ENCODE results near the gene VAPB. TPM values are rescaled to one million over a fixed set of nuclear protein-coding genes. Genes with fewer than 3 reads are reported as not detected.

The VAPB gene
- total RNA-seq, 2 donors from 2014 or later, result 57.4 to 63.5 TPM

- TF ChIP-seq CTCF (IDR thresholded peaks at IDR 0.05), result no peak
Measured at GRCh38 chr20:58416835-58417234, 27.8 kb downstream of the VAPB start.

GRCh38 chr20:58417438-58417837 is 28.4 kb downstream of the VAPB start:
- Histone ChIP-seq H3K4me3 (no peak overlapping the region), H3K27me3 (no peaks in the 10 kb centered on the region), H3K4me1 (no peaks in the 10 kb centered on the region), H3K9ac (ENCODE audit: low read depth in 2 of 2, low read length in 2 of 2) (no peak overlapping the region), H3K36me3 (no peaks in the 10 kb centered on the region), H3K27ac (peak overlapping the region; percentile 21), H3K9me3 (no peaks in the 10 kb centered on the region)
- DNase-seq, result no peak
- intact Hi-C loops (cut with DNase I), result no loop called here
- no peak for TF ChIP-seq CTCF (IDR thresholded peaks at IDR 0.05)

More at GRCh38 chr20:58416835-58417234, 27.8 kb downstream of the VAPB start:
- no peaks in the 10 kb centered on the region for H3K27me3 ChIP-seq
- no peaks in the 10 kb centered on the region for H3K4me1 ChIP-seq
- no peaks in the 10 kb centered on the region for H3K9me3 ChIP-seq
- intact Hi-C loops (cut with DNase I), result no loop called here
- no peak for DNase-seq
- no peak overlapping the region for H3K4me3 ChIP-seq
- H3K9ac ChIP-seq (ENCODE audit: low read depth in 2 of 2, low read length in 2 of 2), result no peak overlapping the region
- H3K27ac ChIP-seq, result peak overlapping the region; percentile 21
- H3K36me3 ChIP-seq, result no peaks in the 10 kb centered on the region

- H3K4me1 ChIP-seq, result no peaks in the 10 kb centered on the region
- intact Hi-C loops (cut with DNase I), result no loop called here
- no peak overlapping the region for H3K27ac ChIP-seq
- no peak overlapping the region for H3K4me3 ChIP-seq
- no peaks in the 10 kb centered on the region for H3K36me3 ChIP-seq
- H3K27me3 ChIP-seq, result no peaks in the 10 kb centered on the region
- no peak for DNase-seq
- no peaks in the 10 kb centered on the region for H3K9me3 ChIP-seq
- H3K9ac ChIP-seq (ENCODE audit: low read depth in 2 of 2, low read length in 2 of 2), result no peak overlapping the region
- no peak for TF ChIP-seq CTCF (IDR thresholded peaks at IDR 0.05)
Measured at GRCh38 chr20:58418949-58419748, 30.1 kb downstream of the VAPB start.

- DNase-seq, result no peak
- intact Hi-C loops (cut with DNase I), result no loop called here
- no peaks in the 10 kb centered on the region for H3K9me3 ChIP-seq
- no peaks in the 10 kb centered on the region for H3K27me3 ChIP-seq
- no peak overlapping the region for H3K4me3 ChIP-seq
- H3K4me1 ChIP-seq, result no peaks in the 10 kb centered on the region
- no peak overlapping the region for H3K9ac ChIP-seq (ENCODE audit: low read depth in 2 of 2, low read length in 2 of 2)
- H3K36me3 ChIP-seq, result no peaks in the 10 kb centered on the region
- TF ChIP-seq CTCF (IDR thresholded peaks at IDR 0.05), result no peak
- H3K27ac ChIP-seq, result no peak overlapping the region
Measured at GRCh38 chr20:58420798-58421496, 31.9 kb downstream of the VAPB start.

- no peak overlapping the region for H3K9ac ChIP-seq (ENCODE audit: low read depth in 2 of 2, low read length in 2 of 2)
- no peaks in the 10 kb centered on the region for H3K4me1 ChIP-seq
- no peaks in the 10 kb centered on the region for H3K27me3 ChIP-seq
- H3K4me3 ChIP-seq, result no peak overlapping the region
- no peak for TF ChIP-seq CTCF (IDR thresholded peaks at IDR 0.05)
- DNase-seq, result no peak
- H3K36me3 ChIP-seq, result no peaks in the 10 kb centered on the region
- H3K27ac ChIP-seq, result no peak overlapping the region
- intact Hi-C loops (cut with DNase I), result no loop called here
- no peaks in the 10 kb centered on the region for H3K9me3 ChIP-seq
Measured at GRCh38 chr20:58421497-58421850, 32.4 kb downstream of the VAPB start.
